ENCODE measurements around the gene TP53BP2.

- TF ChIP-seq RAD21 (IDR thresholded peaks at IDR 0.05) (no peak), HNF4G (IDR thresholded peaks at IDR 0.05) (no peak), TAF1 (conservative IDR thresholded peaks at IDR 0.05) (no peak), CTCF (IDR thresholded peaks at IDR 0.05; ENCODE audit: low read depth, low read length, missing input control) (no peak), YY1 (IDR thresholded peaks at IDR 0.05) (no peak), ATF3 (IDR thresholded peaks at IDR 0.05) (no peak), SP1 (IDR thresholded peaks at IDR 0.05) (no peak), REST (IDR thresholded peaks at IDR 0.05) (no peak), EGR1 (IDR thresholded peaks at IDR 0.05; ENCODE audit: low read depth in 2 of 2) (no peak), RXRA (IDR thresholded peaks at IDR 0.05) (no peak)
These were observed 3.9 kb upstream of the TP53BP2 start for GRCh38 chr1:223849352-223850254.

All from liver (tissue), 3 donors.